ENCODE data around the gene ARHGAP27.
"Not testable (repeated sequence)": the region's sequence is repeated elsewhere in the genome, so short reads cannot be mapped to it uniquely, and the experiment has no call there.

- TF ChIP-seq, protein P1, sequence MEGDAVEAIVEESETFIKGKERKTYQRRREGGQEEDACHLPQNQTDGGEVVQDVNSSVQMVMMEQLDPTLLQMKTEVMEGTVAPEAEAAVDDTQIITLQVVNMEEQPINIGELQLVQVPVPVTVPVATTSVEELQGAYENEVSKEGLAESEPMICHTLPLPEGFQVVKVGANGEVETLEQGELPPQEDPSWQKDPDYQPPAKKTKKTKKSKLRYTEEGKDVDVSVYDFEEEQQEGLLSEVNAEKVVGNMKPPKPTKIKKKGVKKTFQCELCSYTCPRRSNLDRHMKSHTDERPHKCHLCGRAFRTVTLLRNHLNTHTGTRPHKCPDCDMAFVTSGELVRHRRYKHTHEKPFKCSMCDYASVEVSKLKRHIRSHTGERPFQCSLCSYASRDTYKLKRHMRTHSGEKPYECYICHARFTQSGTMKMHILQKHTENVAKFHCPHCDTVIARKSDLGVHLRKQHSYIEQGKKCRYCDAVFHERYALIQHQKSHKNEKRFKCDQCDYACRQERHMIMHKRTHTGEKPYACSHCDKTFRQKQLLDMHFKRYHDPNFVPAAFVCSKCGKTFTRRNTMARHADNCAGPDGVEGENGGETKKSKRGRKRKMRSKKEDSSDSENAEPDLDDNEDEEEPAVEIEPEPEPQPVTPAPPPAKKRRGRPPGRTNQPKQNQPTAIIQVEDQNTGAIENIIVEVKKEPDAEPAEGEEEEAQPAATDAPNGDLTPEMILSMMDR (conservative IDR thresholded peaks at IDR 0.05; ENCODE audit: low read depth, low read length), result not testable (repeated sequence)
- TF ChIP-seq EZH2 (IDR thresholded peaks at IDR 0.05; ENCODE audit: borderline replicate concordance, low read depth, low read length, poor library complexity, severe bottlenecking), result not testable (repeated sequence)
Measured at GRCh38 chr17:45453225-45453534, 20.5 kb upstream of the ARHGAP27 start.
